Measurements from ENCODE around the gene SLC35F3. TPM values are rescaled to one million over a fixed set of nuclear protein-coding genes. Genes with fewer than 3 reads are reported as not detected.

SLC35F3 gene
- total and polyA plus RNA-seq, 2 experiments from 2014 or later = 0.80 to 1.3 TPM

- WGBS (ENCODE audit: low lambda C conversion rate, missing lambda C conversion rate) = 89% methylated on average over 6 of the region's 6 CpGs
- TF ChIP-seq EZH2phosphoT487 (IDR thresholded peaks at IDR 0.05; ENCODE audit: low read depth, severe bottlenecking, unreplicated experiment) (no peak), EZH2 (IDR thresholded peaks at IDR 0.05; ENCODE audit: borderline replicate concordance) (no peak)
- TF ChIP-seq, protein P1, sequence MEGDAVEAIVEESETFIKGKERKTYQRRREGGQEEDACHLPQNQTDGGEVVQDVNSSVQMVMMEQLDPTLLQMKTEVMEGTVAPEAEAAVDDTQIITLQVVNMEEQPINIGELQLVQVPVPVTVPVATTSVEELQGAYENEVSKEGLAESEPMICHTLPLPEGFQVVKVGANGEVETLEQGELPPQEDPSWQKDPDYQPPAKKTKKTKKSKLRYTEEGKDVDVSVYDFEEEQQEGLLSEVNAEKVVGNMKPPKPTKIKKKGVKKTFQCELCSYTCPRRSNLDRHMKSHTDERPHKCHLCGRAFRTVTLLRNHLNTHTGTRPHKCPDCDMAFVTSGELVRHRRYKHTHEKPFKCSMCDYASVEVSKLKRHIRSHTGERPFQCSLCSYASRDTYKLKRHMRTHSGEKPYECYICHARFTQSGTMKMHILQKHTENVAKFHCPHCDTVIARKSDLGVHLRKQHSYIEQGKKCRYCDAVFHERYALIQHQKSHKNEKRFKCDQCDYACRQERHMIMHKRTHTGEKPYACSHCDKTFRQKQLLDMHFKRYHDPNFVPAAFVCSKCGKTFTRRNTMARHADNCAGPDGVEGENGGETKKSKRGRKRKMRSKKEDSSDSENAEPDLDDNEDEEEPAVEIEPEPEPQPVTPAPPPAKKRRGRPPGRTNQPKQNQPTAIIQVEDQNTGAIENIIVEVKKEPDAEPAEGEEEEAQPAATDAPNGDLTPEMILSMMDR (IDR thresholded peaks at IDR 0.05; ENCODE audit: poor library complexity) = no peak
- Histone ChIP-seq H2AFZ (no peak overlapping the region), H3K27ac (no peak overlapping the region), H3K9me3 (ENCODE audit: low read depth) (no peaks in the 10 kb centered on the region), H4K20me1 (ENCODE audit: insufficient read depth, poor library complexity, severe bottlenecking) (no peaks in the 10 kb centered on the region), H3K9me2 (replicated peaks; ENCODE audit: insufficient read depth) (no peaks in the 10 kb centered on the region), H3K4me3 (no peak overlapping the region), H3K4me1 (ENCODE audit: insufficient read depth) (no peaks in the 10 kb centered on the region), H3K79me2 (no peaks in the 10 kb centered on the region), H3K27me3 (peaks cover 4% of the 10 kb centered on the region), H3K4me2 (no peak overlapping the region), H3K36me3 (replicated peaks; ENCODE audit: insufficient read depth, low read depth) (no peaks in the 10 kb centered on the region)
- DNase-seq (ENCODE audit: low spot score) = no peak
Measured at GRCh38 chr1:234302354-234302962, 398.0 kb downstream of the SLC35F3 start.

GRCh38 chr1:234303231-234303630 lies 398.8 kb downstream of the SLC35F3 start:
- no peaks in the 10 kb centered on the region for H3K4me1 ChIP-seq (ENCODE audit: insufficient read depth)
- no peak overlapping the region for H3K27ac ChIP-seq
- H3K79me2 ChIP-seq = no peaks in the 10 kb centered on the region
- peaks cover 4% of the 10 kb centered on the region for H3K27me3 ChIP-seq
- H3K9me2 ChIP-seq (replicated peaks; ENCODE audit: insufficient read depth) = no peaks in the 10 kb centered on the region
- no peaks in the 10 kb centered on the region for H4K20me1 ChIP-seq (ENCODE audit: insufficient read depth, poor library complexity, severe bottlenecking)
- no peak overlapping the region for H2AFZ ChIP-seq
- no peak for DNase-seq (ENCODE audit: low spot score)
- no peaks in the 10 kb centered on the region for H3K36me3 ChIP-seq (replicated peaks; ENCODE audit: insufficient read depth, low read depth)
- no peak overlapping the region for H3K4me2 ChIP-seq
- TF ChIP-seq, protein P1 (IDR thresholded peaks at IDR 0.05; ENCODE audit: poor library complexity) = no peak
- TF ChIP-seq EZH2phosphoT487 (IDR thresholded peaks at IDR 0.05; ENCODE audit: low read depth, severe bottlenecking, unreplicated experiment) (no peak), EZH2 (IDR thresholded peaks at IDR 0.05; ENCODE audit: borderline replicate concordance) (no peak)
- no peak overlapping the region for H3K4me3 ChIP-seq
- 59% methylated on average over 6 of the region's 6 CpGs for WGBS (ENCODE audit: low lambda C conversion rate, missing lambda C conversion rate)
- H3K9me3 ChIP-seq (ENCODE audit: low read depth) = no peaks in the 10 kb centered on the region

DNA sequence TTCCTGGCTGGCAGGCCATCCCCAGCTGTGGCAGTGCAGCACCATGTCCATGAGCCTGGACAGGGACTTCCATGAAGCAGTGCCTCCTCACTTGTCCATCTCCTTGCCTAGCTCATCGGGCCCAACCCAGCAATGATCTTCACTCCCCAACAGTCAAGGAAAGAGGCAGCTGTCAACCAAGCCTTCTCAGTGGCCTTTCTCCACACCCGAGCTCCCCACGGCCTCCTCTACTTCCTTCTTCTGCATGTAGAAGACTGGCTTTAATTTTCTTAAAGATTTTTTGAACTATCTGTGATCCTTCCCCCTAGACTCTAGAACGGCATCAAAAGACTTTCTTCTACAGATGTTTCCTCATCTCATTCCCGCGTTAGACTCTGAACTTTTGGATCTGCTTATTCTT lies 403.2 kb downstream of the SLC35F3 start:
- 96% methylated on average over 6 of the region's 6 CpGs for WGBS (ENCODE audit: low lambda C conversion rate, missing lambda C conversion rate)
- H3K4me3 ChIP-seq = no peak overlapping the region
- no peak overlapping the region for H3K27ac ChIP-seq
- no peaks in the 10 kb centered on the region for H3K36me3 ChIP-seq (replicated peaks; ENCODE audit: insufficient read depth, low read depth)
- no peak overlapping the region for H2AFZ ChIP-seq
- TF ChIP-seq EZH2phosphoT487 (IDR thresholded peaks at IDR 0.05; ENCODE audit: low read depth, severe bottlenecking, unreplicated experiment) (no peak), EZH2 (IDR thresholded peaks at IDR 0.05; ENCODE audit: borderline replicate concordance) (no peak)
- TF ChIP-seq, protein P1 (IDR thresholded peaks at IDR 0.05; ENCODE audit: poor library complexity) = no peak
- H3K27me3 ChIP-seq = peaks cover 4% of the 10 kb centered on the region
- H3K9me2 ChIP-seq (replicated peaks; ENCODE audit: insufficient read depth) = no peaks in the 10 kb centered on the region
- H3K4me2 ChIP-seq = no peak overlapping the region
- H3K9me3 ChIP-seq (ENCODE audit: low read depth) = no peaks in the 10 kb centered on the region
- H3K4me1 ChIP-seq (ENCODE audit: insufficient read depth) = no peaks in the 10 kb centered on the region
- no peak for DNase-seq (ENCODE audit: low spot score)
- no peaks in the 10 kb centered on the region for H4K20me1 ChIP-seq (ENCODE audit: insufficient read depth, poor library complexity, severe bottlenecking)
- no peaks in the 10 kb centered on the region for H3K79me2 ChIP-seq
